OCI-LY7 (cell line): ENCODE results near the gene KIAA0040. TPM values are rescaled to one million over a fixed set of nuclear protein-coding genes. Genes with fewer than 3 reads are reported as not detected.

Experiments used
- BruUV-seq: library from RNA; stranded (reverse); fragments of 400-500 nt; replicated peaks from 2 replicates; lab custom pipeline; 2021; lab: Mats Ljungman, UMichigan
- CTCF ChIA-PET: fragments of 300-600 bp; sonication (Branson Sonifier 250); formaldehyde crosslinking; loops from one replicate; lab custom pipeline; 2022; ENCODE audit warnings: antibody characterized with exemption; ENCODE audit not compliant: unreplicated experiment; lab: Charles Lee
- POLR2A ChIA-PET: fragments of 300-600 bp; sonication (Branson Sonifier 250); formaldehyde crosslinking; loops from one replicate; lab custom pipeline; 2022; ENCODE audit warnings: antibody characterized with exemption; lab: Charles Lee
- DNase-seq: peaks from one replicate; pipeline ENCODE4 v3.0.0-alpha.2; 2015; ENCODE audit warnings: low spot score
- H2AFZ ChIP-seq: fragments of 200-600 bp; sonication (generic), shearing (Covaris generic); 2 replicates; pipeline ENCODE4 v1.6.1; 2014; ENCODE audit warnings: mild to moderate bottlenecking, antibody characterized with exemption, low read length, moderate library complexity
- H3K27ac ChIP-seq: fragments of 200-600 bp; sonication (generic); 2 replicates; pipeline ENCODE4 v1.5.1; 2014; ENCODE audit warnings: mixed run types, low read depth, mild to moderate bottlenecking, moderate library complexity, low read length, inconsistent platforms; ENCODE audit not compliant: poor library complexity, severe bottlenecking
- H3K36me3 ChIP-seq: fragments of 200-600 bp; sonication (generic); 2 replicates; pipeline ENCODE4 v1.6.1; 2014; ENCODE audit warnings: mild to moderate bottlenecking, antibody characterized with exemption, low read length, moderate library complexity, mixed read lengths; ENCODE audit not compliant: insufficient read depth
- H3K4me1 ChIP-seq: fragments of 200-600 bp; sonication (generic); 2 replicates; pipeline ENCODE4 v1.5.1; 2014; ENCODE audit warnings: mild to moderate bottlenecking, low read length; ENCODE audit not compliant: insufficient read depth, poor library complexity, severe bottlenecking
- H3K4me2 ChIP-seq: fragments of 200-600 bp; sonication (generic); 2 replicates; pipeline ENCODE4 v1.6.1; 2014; ENCODE audit warnings: mild to moderate bottlenecking, low read length
- H3K4me3 ChIP-seq: fragments of 200-600 bp; sonication (generic); 2 replicates; pipeline ENCODE4 v1.5.1; 2014; ENCODE audit warnings: mild to moderate bottlenecking, low read depth, low read length; ENCODE audit not compliant: poor library complexity, severe bottlenecking
- H3K79me2 ChIP-seq: fragments of 200-600 bp; sonication (generic); 2 replicates; pipeline ENCODE4 v1.6.1; 2016; ENCODE audit warnings: low read depth, mild to moderate bottlenecking, low read length, moderate library complexity, mixed read lengths; ENCODE audit not compliant: insufficient read depth
- H3K9me2 ChIP-seq: fragments of 200-600 bp; sonication (generic); 2 replicates; pipeline ENCODE4 v1.6.1; 2016; ENCODE audit warnings: mild to moderate bottlenecking, low read length, mixed read lengths; ENCODE audit not compliant: insufficient read depth
- H3K9me3 ChIP-seq: fragments of 200-600 bp; sonication (generic); 2 replicates; pipeline ENCODE4 v1.6.1; 2014; ENCODE audit warnings: mild to moderate bottlenecking, mixed run types, low read length, mixed read lengths
- H4K20me1 ChIP-seq: fragments of 200-600 bp; sonication (generic); 2 replicates; pipeline ENCODE4 v1.6.1; 2014; ENCODE audit warnings: mild to moderate bottlenecking, antibody characterized with exemption, low read length, moderate library complexity, mixed read lengths; ENCODE audit not compliant: insufficient read depth
- EZH2phosphoT487 ChIP-seq: fragments of 200-600 bp; sonication (generic); IDR thresholded peaks from 2 replicates; pipeline ENCODE4 v1.6.1; 2018; ENCODE audit warnings: low read depth, borderline replicate concordance, mild to moderate bottlenecking, mixed run types, antibody characterized with exemption, low read length, moderate library complexity, mixed read lengths
- intact Hi-C: fragments of 100-400 bp; cut with micrococcal nuclease; formaldehyde crosslinking; loops from one replicate; pipeline ENCODE4 v1.10.0; 2022; ENCODE audit not compliant: unreplicated experiment
- total RNA-seq, 2 experiments: library from RNA; depleted of rRNA in 1 of 2; stranded (reverse); fragments of >200 nt in 1 of 2; shearing (Covaris generic) in 1 of 2; gene quantifications; 2 replicates each; pipeline ENCODE4 v1.2.3, GENCODE V29; 2014 to 2022
- TF ChIP-seq, protein P1 (sequence below): fragments of 200-600 bp; sonication (generic); conservative IDR thresholded peaks from 2 replicates; pipeline ENCODE4 v1.5.1; 2014; ENCODE audit warnings: mild to moderate bottlenecking, antibody characterized with exemption, low read length, moderate library complexity, mixed read lengths

KIAA0040 gene
- total RNA-seq, 2 experiments from 2014 or later: 50.2 to 54.7 TPM

DNA sequence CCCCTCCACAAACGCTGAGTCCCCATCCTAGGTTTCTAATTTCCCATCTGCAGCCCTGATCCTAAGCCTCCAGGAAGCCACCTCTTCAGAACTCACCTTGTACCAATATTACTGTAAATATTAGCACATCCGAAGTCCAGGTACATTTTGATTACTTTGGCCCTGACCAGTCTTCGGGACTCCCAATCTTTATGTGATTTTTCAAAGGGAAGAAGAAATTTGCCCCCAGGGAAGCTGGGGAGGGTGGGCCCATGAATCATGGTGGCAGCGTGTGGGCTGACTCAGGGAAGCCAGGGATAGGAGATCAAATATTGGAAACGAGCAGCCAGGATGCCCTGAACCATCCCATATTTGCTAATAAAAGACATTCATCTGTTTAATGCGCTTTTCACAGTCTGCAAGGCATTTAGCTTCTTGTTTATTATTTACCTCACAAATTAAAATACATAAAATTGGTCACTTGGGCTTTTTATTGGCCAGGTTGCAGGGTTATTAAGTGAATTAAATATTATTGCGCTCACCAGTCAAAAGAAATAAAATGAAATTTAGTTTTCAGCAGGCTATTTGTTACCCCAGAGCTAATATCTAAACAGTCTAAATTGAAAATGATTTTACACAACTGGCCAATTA is 46.6 kb downstream of the KIAA0040 start:
- H3K79me2 ChIP-seq: no peaks in the 10 kb centered on the region
- H3K9me2 ChIP-seq: no peaks in the 10 kb centered on the region
- no peaks in the 10 kb centered on the region for H4K20me1 ChIP-seq
- DNase-seq: no peak
- CTCF ChIA-PET: interaction anchor here (1.0 to 1.5 kb wide), 3 partner anchors 21 to 234 kb away, joined by 3 to 4 read pairs (median 4); no protein-coding TSS in a partner anchor
- no peaks in the 10 kb centered on the region for H3K9me3 ChIP-seq
- BruUV-seq: no TSS peak
- H2AFZ ChIP-seq: no peak overlapping the region
- no peak for TF ChIP-seq EZH2phosphoT487
- no peak overlapping the region for H3K4me2 ChIP-seq
- peaks cover 11% of the 10 kb centered on the region for H3K4me1 ChIP-seq
- intact Hi-C loops: loop anchor here (1.0 kb wide), 1 partner anchor 117 kb away; no protein-coding TSS in a partner anchor
- no peak overlapping the region for H3K27ac ChIP-seq
- POLR2A ChIA-PET: interaction anchor here (1.4 kb wide), 1 partner anchor 193 kb away, joined by 6 read pairs; no protein-coding TSS in a partner anchor
- H3K36me3 ChIP-seq: no peaks in the 10 kb centered on the region
- H3K4me3 ChIP-seq: no peak overlapping the region

GRCh38 chr1:175138579-175138978 is 54.0 kb downstream of the KIAA0040 start:
- Histone ChIP-seq H3K79me2 (no peaks in the 10 kb centered on the region), H2AFZ (no peak overlapping the region), H3K9me2 (no peaks in the 10 kb centered on the region), H3K9me3 (no peaks in the 10 kb centered on the region), H3K27ac (no peak overlapping the region), H4K20me1 (no peaks in the 10 kb centered on the region), H3K4me3 (no peak overlapping the region), H3K36me3 (no peaks in the 10 kb centered on the region), H3K4me2 (no peak overlapping the region), H3K4me1 (peaks cover 11% of the 10 kb centered on the region)
- intact Hi-C loops: no loop called here
- no peak for TF ChIP-seq EZH2phosphoT487
- TF ChIP-seq, protein P1, sequence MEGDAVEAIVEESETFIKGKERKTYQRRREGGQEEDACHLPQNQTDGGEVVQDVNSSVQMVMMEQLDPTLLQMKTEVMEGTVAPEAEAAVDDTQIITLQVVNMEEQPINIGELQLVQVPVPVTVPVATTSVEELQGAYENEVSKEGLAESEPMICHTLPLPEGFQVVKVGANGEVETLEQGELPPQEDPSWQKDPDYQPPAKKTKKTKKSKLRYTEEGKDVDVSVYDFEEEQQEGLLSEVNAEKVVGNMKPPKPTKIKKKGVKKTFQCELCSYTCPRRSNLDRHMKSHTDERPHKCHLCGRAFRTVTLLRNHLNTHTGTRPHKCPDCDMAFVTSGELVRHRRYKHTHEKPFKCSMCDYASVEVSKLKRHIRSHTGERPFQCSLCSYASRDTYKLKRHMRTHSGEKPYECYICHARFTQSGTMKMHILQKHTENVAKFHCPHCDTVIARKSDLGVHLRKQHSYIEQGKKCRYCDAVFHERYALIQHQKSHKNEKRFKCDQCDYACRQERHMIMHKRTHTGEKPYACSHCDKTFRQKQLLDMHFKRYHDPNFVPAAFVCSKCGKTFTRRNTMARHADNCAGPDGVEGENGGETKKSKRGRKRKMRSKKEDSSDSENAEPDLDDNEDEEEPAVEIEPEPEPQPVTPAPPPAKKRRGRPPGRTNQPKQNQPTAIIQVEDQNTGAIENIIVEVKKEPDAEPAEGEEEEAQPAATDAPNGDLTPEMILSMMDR: no peak
- no TSS peak for BruUV-seq
- no peak for DNase-seq
- ChIA-PET CTCF (no interaction called here), POLR2A (no interaction called here)

DNA sequence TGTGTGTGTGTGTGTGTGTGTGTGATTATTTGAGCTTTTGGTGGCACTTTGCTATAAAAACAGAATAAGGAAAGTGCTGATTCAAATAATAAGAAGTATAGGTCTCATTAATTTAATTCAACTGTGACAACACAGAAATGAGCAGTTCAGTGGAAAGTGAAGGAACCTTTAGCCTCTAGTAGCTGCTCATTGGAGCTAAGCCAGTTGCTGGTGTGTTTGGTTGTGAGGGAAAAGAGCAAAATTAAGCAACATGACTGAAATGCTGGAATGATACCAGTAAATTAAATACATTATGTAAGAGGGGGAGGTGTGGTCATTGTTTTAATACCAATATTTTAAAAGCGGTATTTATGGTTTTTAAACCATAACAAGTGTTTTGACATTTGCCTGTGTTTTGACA is 55.2 kb downstream of the KIAA0040 start:
- H3K27ac ChIP-seq: no peak overlapping the region
- H3K36me3 ChIP-seq: no peaks in the 10 kb centered on the region
- intact Hi-C loops: no loop called here
- no peak overlapping the region for H3K4me2 ChIP-seq
- H3K9me2 ChIP-seq: no peaks in the 10 kb centered on the region
- peaks cover 7% of the 10 kb centered on the region for H3K4me1 ChIP-seq
- H2AFZ ChIP-seq: no peak overlapping the region
- no peaks in the 10 kb centered on the region for H3K9me3 ChIP-seq
- H3K4me3 ChIP-seq: no peak overlapping the region
- no peaks in the 10 kb centered on the region for H3K79me2 ChIP-seq
- POLR2A ChIA-PET: no interaction called here
- no peaks in the 10 kb centered on the region for H4K20me1 ChIP-seq
- BruUV-seq: no TSS peak
- CTCF ChIA-PET: no interaction called here
- no peak for DNase-seq
- TF ChIP-seq EZH2phosphoT487: no peak
- TF ChIP-seq, protein P1: no peak
